Right lobe of liver (tissue), 6 donors: Measurements from ENCODE around the gene POC1A. TPM values are rescaled to one million over a fixed set of nuclear protein-coding genes. Genes with fewer than 3 reads are reported as not detected.

Experiments used
- ATAC-seq, 4 donors: fragments of 200-7000 bp; cut with Tn5 transposase; one replicate each; pipeline ENCODE4 v1.9.1; 2020; ENCODE audit warnings: mild to moderate bottlenecking in 4 of 4, moderate library complexity in 4 of 4
- DNase-seq, 3 donors: peaks; one replicate each; pipeline ENCODE4 v3.0.0-alpha.2; 2020
- H3K27ac ChIP-seq, 3 donors: fragments of 200-600 bp; one replicate each; pipeline ENCODE4 v1.8.0; 2022
- H3K27me3 ChIP-seq, 2 donors: fragments of 200-600 bp; one replicate each; pipeline ENCODE4 v1.8.0; 2022
- H3K36me3 ChIP-seq, 4 donors: fragments of 200-600 bp; sonication (generic) in 1 of 4; one replicate each; pipeline versions ENCODE4 v1.5.1 to v1.8.0; 2017 to 2022; ENCODE audit warnings: control low read depth in 1 of 4
- H3K4me1 ChIP-seq, 4 donors: fragments of 200-600 bp; sonication (generic) in 1 of 4; one replicate each; pipeline versions ENCODE4 v1.5.1 to v1.8.0; 2017 to 2022; ENCODE audit warnings: control low read depth in 1 of 4
- H3K4me3 ChIP-seq, 3 donors: fragments of 200-600 bp; one replicate each; pipeline ENCODE4 v1.8.0; 2022
- H3K9me3 ChIP-seq, 4 donors: fragments of 200-600 bp; sonication (generic) in 1 of 4; one replicate each; pipeline versions ENCODE4 v1.5.1 to v1.8.0; 2017 to 2022; ENCODE audit warnings: control low read depth in 1 of 4
- CTCF ChIP-seq, 4 donors: fragments of 200-600 bp in 3 of 4; fragments of 450-650 bp in 1 of 4; IDR thresholded peaks; one replicate each; pipeline versions ENCODE4 v1.5.1 to v1.8.0; 2016 to 2022; ENCODE audit warnings: antibody characterized with exemption in 4 of 4, mild to moderate bottlenecking in 2 of 4
- POLR2A ChIP-seq: fragments of 450-650 bp; IDR thresholded peaks from one replicate; pipeline ENCODE4 v1.6.1; 2017; ENCODE audit warnings: antibody characterized with exemption, mild to moderate bottlenecking
- WGBS: methylation state at CpG from one replicate; pipeline ENCODE4 v1.1.6; 2018; ENCODE audit warnings: low coverage, low lambda C conversion rate; ENCODE audit not compliant: insufficient coverage; ENCODE audit errors: missing lambda C conversion rate; 5-methylcytosine and 5-hydroxymethylcytosine counted together
- intact Hi-C, 2 donors: fragments of 100-400 bp; cut with DNase I; formaldehyde crosslinking; loops; one replicate each; pipeline versions ENCODE4 v1.11.2 to v1.14.1; 2022
- total RNA-seq, 6 experiments: library from RNA; depleted of rRNA in 2 of 6; stranded (reverse); fragments of >200 nt in 2 of 6; fragmentation: NEBNext Ultra II Directional in 3 of 6; extraction: Animal tissue kit (Norgen Biotek cat#: 25700) in 3 of 6; gene quantifications; one replicate each; pipeline versions ENCODE4 v1.1.0 to v1.2.4, GENCODE V29; 2016 to 2023
- donor health status: DM: no; HTN: yes; CAD: no.
- donor health status: DM: no; HTN: no; CAD: no.
- donor health status: DM: no; HTN: no; CAD: no.
- donor health status: DM: no; HTN: yes; CAD: no.
- donor health status: DM: no; HTN: yes; CAD: no.

The POC1A gene
- total RNA-seq, 6 experiments from 2014 or later: 2.0 to 4.3 (median 3.2) TPM

DNA sequence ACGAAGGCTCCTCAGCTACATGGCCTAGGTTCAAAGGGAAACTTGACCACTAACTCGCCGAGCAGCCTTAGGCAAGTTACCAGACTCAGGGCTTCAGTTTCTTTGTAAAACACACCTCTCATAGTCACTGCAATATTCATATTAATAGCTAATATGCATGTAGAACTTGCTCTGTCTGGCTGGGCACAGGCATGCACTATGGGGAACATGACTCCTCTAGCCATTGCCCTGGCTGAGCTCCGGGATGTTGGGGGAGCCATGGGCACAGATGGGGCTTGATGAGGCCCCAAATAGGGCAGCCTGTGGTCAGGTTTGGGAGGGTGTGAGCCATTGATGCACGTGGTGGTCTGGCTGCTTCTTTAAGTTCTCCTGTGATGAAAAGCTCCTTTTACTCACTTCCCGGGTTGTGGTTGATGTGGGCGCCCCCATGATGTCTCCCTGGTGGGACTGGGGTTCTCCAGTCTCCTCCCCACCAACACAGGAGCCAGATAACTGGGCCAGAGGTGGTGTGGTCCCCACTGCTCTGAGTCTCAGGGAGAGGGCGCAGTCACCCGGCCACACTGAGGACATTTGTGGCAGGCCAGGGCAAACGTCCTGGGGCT lies 68.4 kb downstream of the POC1A start:
- peak in 1 of 3 donors; percentile 28 for DNase-seq
- Histone ChIP-seq H3K4me1 (peaks cover 0 to 11% (median 0%) of the 10 kb centered on the region in 4 donors), H3K27me3 (no peaks in the 10 kb centered on the region), H3K4me3 (no peak overlapping the region), H3K27ac (no peak overlapping the region), H3K9me3 (no peaks in the 10 kb centered on the region), H3K36me3 (no peaks in the 10 kb centered on the region)
- intact Hi-C loops: no loop called here
- WGBS: 77% methylated on average over 6 of the region's 10 CpGs
- no peak for ATAC-seq
- TF ChIP-seq CTCF (IDR thresholded peaks at IDR 0.05) (no peak), POLR2A (no peak)

GRCh38 chr3:52084954-52085680 lies 69.1 kb downstream of the POC1A start:
- no peak for ATAC-seq
- intact Hi-C loops: no loop called here
- peak in 1 of 3 donors; percentile 36 for DNase-seq
- Histone ChIP-seq H3K27ac (no peak overlapping the region), H3K4me1 (peaks cover 0 to 11% (median 0%) of the 10 kb centered on the region in 4 donors), H3K36me3 (no peaks in the 10 kb centered on the region), H3K9me3 (no peaks in the 10 kb centered on the region), H3K4me3 (no peak overlapping the region), H3K27me3 (no peaks in the 10 kb centered on the region)
- WGBS: 100% methylated on average over 5 of the region's 13 CpGs
- TF ChIP-seq CTCF (IDR thresholded peaks at IDR 0.05): no peak
- TF ChIP-seq POLR2A: no peak

DNA sequence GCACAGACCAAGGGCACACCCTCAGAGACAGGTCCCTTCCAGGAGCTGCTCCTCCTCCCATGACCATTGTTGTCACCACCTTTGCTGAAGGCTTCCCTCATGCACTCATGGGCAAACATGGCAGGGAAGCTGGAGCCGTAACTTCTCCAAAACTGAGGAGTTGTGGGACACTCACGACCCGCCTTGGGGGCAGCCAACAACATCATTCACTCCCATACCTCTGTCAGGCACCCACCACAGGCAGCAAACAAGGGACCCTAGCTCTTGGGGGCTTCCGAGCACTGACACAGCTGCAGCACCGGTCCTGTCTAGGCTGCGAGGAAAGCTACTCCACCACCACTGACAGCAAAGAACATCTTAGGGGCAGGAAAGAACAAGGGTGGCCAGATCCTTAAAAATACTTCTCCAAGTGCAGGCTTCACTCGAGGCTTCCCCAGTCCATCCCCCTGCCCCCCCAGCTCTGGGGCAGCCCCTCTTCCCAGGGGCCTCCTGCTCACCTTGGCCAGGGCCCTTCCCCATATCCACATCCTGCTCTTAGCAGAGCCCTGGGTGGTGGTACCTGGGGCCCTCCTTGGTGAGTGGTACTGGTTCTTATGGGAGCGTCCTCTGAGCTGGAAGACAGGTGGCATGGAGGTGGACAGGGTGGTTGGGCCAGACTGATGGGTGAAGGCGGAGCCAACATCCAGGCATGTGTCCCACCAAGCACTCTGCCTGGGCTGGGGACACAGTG lies 69.8 kb downstream of the POC1A start:
- intact Hi-C loops: no loop called here
- Histone ChIP-seq H3K27me3 (no peaks in the 10 kb centered on the region), H3K4me1 (peaks cover 0 to 11% (median 0%) of the 10 kb centered on the region in 4 donors), H3K4me3 (no peak overlapping the region), H3K36me3 (no peaks in the 10 kb centered on the region), H3K27ac (no peak overlapping the region), H3K9me3 (no peaks in the 10 kb centered on the region)
- TF ChIP-seq POLR2A: no peak
- no peak for TF ChIP-seq CTCF (IDR thresholded peaks at IDR 0.05)
- WGBS: 96% methylated on average over 4 of the region's 9 CpGs
- ATAC-seq: no peak
- peak in 1 of 3 donors; percentile 13 for DNase-seq

DNA sequence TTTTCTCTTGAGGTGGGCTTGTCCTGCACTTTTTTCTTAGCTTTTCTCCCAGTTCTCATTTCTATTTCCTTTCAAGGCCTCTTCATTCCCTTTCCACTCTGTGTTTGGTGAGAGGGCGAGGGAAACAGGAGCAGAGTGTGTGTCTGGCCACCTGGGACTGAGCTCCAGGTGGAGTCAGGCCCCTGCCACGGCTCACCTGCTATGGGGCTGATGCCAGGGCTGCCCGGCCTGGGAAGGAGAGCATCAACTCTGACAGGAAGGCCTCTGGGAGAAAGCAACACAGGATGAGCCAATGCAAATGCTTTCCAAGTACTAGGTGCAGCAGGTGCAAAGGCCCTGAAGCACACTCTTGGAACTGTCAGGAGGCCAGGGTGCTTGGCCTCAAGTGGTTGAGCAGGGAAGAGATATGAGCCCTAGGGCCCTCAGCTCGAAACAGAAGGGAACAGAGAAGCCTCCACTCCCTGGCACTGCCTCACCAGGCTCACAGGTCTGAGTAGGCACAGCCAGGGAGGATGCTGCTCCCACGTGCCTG lies 70.6 kb downstream of the POC1A start:
- H3K4me1 ChIP-seq: peaks cover 0 to 11% (median 0%) of the 10 kb centered on the region in 4 donors
- ATAC-seq: no peak
- no peak overlapping the region for H3K4me3 ChIP-seq
- no peaks in the 10 kb centered on the region for H3K36me3 ChIP-seq
- no peak for DNase-seq
- no peaks in the 10 kb centered on the region for H3K9me3 ChIP-seq
- no peaks in the 10 kb centered on the region for H3K27me3 ChIP-seq
- no peak for TF ChIP-seq CTCF (IDR thresholded peaks at IDR 0.05)
- no peak for TF ChIP-seq POLR2A
- no peak overlapping the region for H3K27ac ChIP-seq
- 92% methylated on average over 2 of the region's 5 CpGs for WGBS
- intact Hi-C loops: no loop called here
